ENCODE measurements around the gene SKAP1.

- TF ChIP-seq CTCF (IDR thresholded peaks at IDR 0.05) (no peak), SIN3A (IDR thresholded peaks at IDR 0.05; ENCODE audit: borderline replicate concordance, low read depth, low read length) (no peak), RCOR1 (IDR thresholded peaks at IDR 0.05; ENCODE audit: low read length) (no peak), JUND (IDR thresholded peaks at IDR 0.05) (no peak), POLR2AphosphoS5 (IDR thresholded peaks at IDR 0.05; ENCODE audit: low read depth, low read length) (no peak), FOXM1 (IDR thresholded peaks at IDR 0.05; ENCODE audit: low read depth) (no peak), USF2 (IDR thresholded peaks at IDR 0.05; ENCODE audit: borderline replicate concordance, low read depth, low read length) (no peak)
Measured at GRCh38 chr17:48308581-48308980, 121.4 kb downstream of the SKAP1 start.

Data from SK-N-SH (cell line).